HUES64 (cell line): ENCODE data around the gene TASP1.
"Not testable (repeated sequence)": the region's sequence is repeated elsewhere in the genome, so short reads cannot be mapped to it uniquely, and the experiment has no call there.

ENCODE experiments used
- H3K27ac ChIP-seq: 2 replicates; pipeline ENCODE4 v1.7.0; 2013; ENCODE audit warnings: low read depth, low read length, inconsistent platforms
- H3K27me3 ChIP-seq: 2 replicates; pipeline ENCODE4 v1.6.1; 2013; ENCODE audit warnings: mild to moderate bottlenecking, low read length; ENCODE audit not compliant: insufficient read depth
- H3K36me3 ChIP-seq: 2 replicates; pipeline ENCODE4 v1.6.1; 2013; ENCODE audit warnings: mild to moderate bottlenecking, low read length; ENCODE audit not compliant: insufficient read depth
- H3K4me1 ChIP-seq: 2 replicates; pipeline ENCODE4 v1.6.1; 2013; ENCODE audit warnings: mild to moderate bottlenecking, low read length, moderate library complexity; ENCODE audit not compliant: insufficient read depth
- H3K4me3 ChIP-seq: 2 replicates; pipeline ENCODE4 v1.5.1; 2013; ENCODE audit warnings: mild to moderate bottlenecking, low read length, moderate library complexity
- H3K9ac ChIP-seq: 2 replicates; pipeline ENCODE4 v1.6.1; 2013; ENCODE audit warnings: mild to moderate bottlenecking, low read depth, low read length
- H3K9me3 ChIP-seq: 2 replicates; pipeline ENCODE4 v1.6.1; 2013; ENCODE audit warnings: low read depth, low read length; ENCODE audit not compliant: insufficient read depth
- WGBS: fragments of 150-250, 120-280 bp; methylation state at CpG from one replicate; pipeline ENCODE4 v1.1.7; 2013; ENCODE audit warnings: missing lambda C conversion rate; 5-methylcytosine and 5-hydroxymethylcytosine counted together

TASP1 gene

GRCh38 chr20:13396022-13396421 lies 242.7 kb downstream of the TASP1 start:
- H3K36me3 ChIP-seq, result no peaks in the 10 kb centered on the region
- H3K27me3 ChIP-seq, result no peaks in the 10 kb centered on the region
- H3K9ac ChIP-seq, result no peak overlapping the region
- no peak overlapping the region for H3K4me3 ChIP-seq
- H3K27ac ChIP-seq, result no peak overlapping the region
- WGBS, result 96% methylated on average over 2 of the region's 3 CpGs
- H3K9me3 ChIP-seq, result no peaks in the 10 kb centered on the region
- H3K4me1 ChIP-seq, result 0 out of 2 replicates have a peak, but pooled peaks cover 3% of the 10 kb centered on the region

GRCh38 chr20:13395232-13395631 lies 243.5 kb downstream of the TASP1 start:
- Histone ChIP-seq H3K36me3 (no peaks in the 10 kb centered on the region), H3K27ac (no peak overlapping the region), H3K4me1 (0 out of 2 replicates have a peak, but pooled peaks cover 3% of the 10 kb centered on the region), H3K9ac (no peak overlapping the region), H3K4me3 (no peak overlapping the region), H3K9me3 (no peaks in the 10 kb centered on the region), H3K27me3 (no peaks in the 10 kb centered on the region)
- 95% methylated on average over 1 of the region's 1 CpG for WGBS

- 94% methylated on average over 5 of the region's 5 CpGs for WGBS
- Histone ChIP-seq H3K4me1 (no peaks in the 10 kb centered on the region), H3K27me3 (no peaks in the 10 kb centered on the region), H3K9ac (no peak overlapping the region), H3K9me3 (no peaks in the 10 kb centered on the region), H3K27ac (no peak overlapping the region), H3K4me3 (no peak overlapping the region), H3K36me3 (no peaks in the 10 kb centered on the region)
Observed at GRCh38 chr20:13392391-13392790, 246.3 kb downstream of the TASP1 start.

GRCh38 chr20:13389115-13389514 lies 249.6 kb downstream of the TASP1 start:
- Histone ChIP-seq H3K27ac (no peak overlapping the region), H3K27me3 (no peaks in the 10 kb centered on the region), H3K9me3 (no peaks in the 10 kb centered on the region), H3K9ac (no peak overlapping the region), H3K36me3 (no peaks in the 10 kb centered on the region), H3K4me3 (no peak overlapping the region), H3K4me1 (no peaks in the 10 kb centered on the region)
- WGBS, result 100% methylated on average over 1 of the region's 3 CpGs

GRCh38 chr20:13384132-13384531 lies 254.6 kb downstream of the TASP1 start:
- WGBS, result 85% methylated on average over 2 of the region's 2 CpGs
- no peak overlapping the region for H3K4me3 ChIP-seq
- H3K9me3 ChIP-seq, result peaks cover 4% of the 10 kb centered on the region; the same call in 1 of the 2 replicates

GRCh38 chr20:13382786-13383185 lies 255.9 kb downstream of the TASP1 start:
- Histone ChIP-seq H3K27me3 (no peaks in the 10 kb centered on the region), H3K4me1 (0 out of 2 replicates have a peak, but pooled peaks cover 3% of the 10 kb centered on the region), H3K27ac (no peak overlapping the region), H3K9me3 (peaks cover 4% of the 10 kb centered on the region; the same call in 1 of the 2 replicates), H3K9ac (no peak overlapping the region), H3K4me3 (no peak overlapping the region), H3K36me3 (no peaks in the 10 kb centered on the region)
- 85% methylated on average over 3 of the region's 3 CpGs for WGBS

More at GRCh38 chr20:13384132-13384531, 254.6 kb downstream of the TASP1 start:
- no peaks in the 10 kb centered on the region for H3K27me3 ChIP-seq
- 0 out of 2 replicates have a peak, but pooled peaks cover 3% of the 10 kb centered on the region for H3K4me1 ChIP-seq
- H3K27ac ChIP-seq, result no peak overlapping the region
- no peak overlapping the region for H3K9ac ChIP-seq
- no peaks in the 10 kb centered on the region for H3K36me3 ChIP-seq

GRCh38 chr20:13380497-13381229 lies 258.1 kb downstream of the TASP1 start:
- H3K27me3 ChIP-seq, H3K9me3 ChIP-seq: not testable (repeated sequence)
- 92% methylated on average over 11 of the region's 11 CpGs for WGBS

GRCh38 chr20:13373400-13373799 lies 265.3 kb downstream of the TASP1 start:
- Histone ChIP-seq H3K4me3 (no peak overlapping the region), H3K36me3 (no peaks in the 10 kb centered on the region), H3K27ac (no peak overlapping the region), H3K9me3 (peaks cover 7% of the 10 kb centered on the region), H3K9ac (no peak overlapping the region), H3K4me1 (0 out of 2 replicates have a peak, but pooled peaks cover 12% of the 10 kb centered on the region), H3K27me3 (no peaks in the 10 kb centered on the region)

More at GRCh38 chr20:13380497-13381229, 258.1 kb downstream of the TASP1 start:
- not testable (repeated sequence) for H3K9ac ChIP-seq, H3K4me3 ChIP-seq, H3K4me1 ChIP-seq, H3K36me3 ChIP-seq, H3K27ac ChIP-seq

GRCh38 chr20:13364278-13365170 lies 274.2 kb downstream of the TASP1 start:
- 97% methylated on average over 5 of the region's 6 CpGs for WGBS
- no peak overlapping the region for H3K27ac ChIP-seq
- no peaks in the 10 kb centered on the region for H3K27me3 ChIP-seq
- H3K4me3 ChIP-seq, result no peak overlapping the region
- H3K9me3 ChIP-seq, result no peaks in the 10 kb centered on the region
- H3K9ac ChIP-seq, result no peak overlapping the region
- H3K36me3 ChIP-seq, result no peaks in the 10 kb centered on the region
- peaks cover 7% of the 10 kb centered on the region for H3K4me1 ChIP-seq

- Histone ChIP-seq H3K4me1 (peaks cover 7% of the 10 kb centered on the region), H3K27ac (no peak overlapping the region), H3K36me3 (no peaks in the 10 kb centered on the region), H3K9ac (no peak overlapping the region), H3K27me3 (no peaks in the 10 kb centered on the region), H3K9me3 (no peaks in the 10 kb centered on the region), H3K4me3 (no peak overlapping the region)
Observed at GRCh38 chr20:13363473-13363872, 275.3 kb downstream of the TASP1 start.

- H3K4me1 ChIP-seq, result peaks cover 12% of the 10 kb centered on the region
- 35% methylated on average over 3 of the region's 5 CpGs for WGBS
- H3K27ac ChIP-seq, H3K9ac ChIP-seq, H3K9me3 ChIP-seq, H3K27me3 ChIP-seq, H3K36me3 ChIP-seq, H3K4me3 ChIP-seq: not testable (repeated sequence)
Observed at GRCh38 chr20:13362165-13362564, 276.6 kb downstream of the TASP1 start.
